ENCODE data around the gene XAB2.
"Not testable (repeated sequence)": the region's sequence is repeated elsewhere in the genome, so short reads cannot be mapped to it uniquely, and the experiment has no call there.

The XAB2 gene

GRCh38 chr19:7648265-7649014, 19.1 kb upstream of the XAB2 start:
- no peak for DNase-seq

- DNase-seq, result no peak
Measured at GRCh38 chr19:7647156-7647555, 17.8 kb upstream of the XAB2 start.

- DNase-seq, result no peak
Measured at GRCh38 chr19:7646426-7646700, 17.0 kb upstream of the XAB2 start.

- DNase-seq, result no peak
Measured at GRCh38 chr19:7645656-7646425, 16.5 kb upstream of the XAB2 start.

GRCh38 chr19:7645163-7645562, 15.8 kb upstream of the XAB2 start:
- no peak for DNase-seq

GRCh38 chr19:7644550-7644877, 15.2 kb upstream of the XAB2 start:
- DNase-seq, result no peak

- DNase-seq, result not testable (repeated sequence)
Measured at GRCh38 chr19:7643629-7644549, 14.5 kb upstream of the XAB2 start.

- DNase-seq, result no peak
Measured at GRCh38 chr19:7643031-7643415, 13.7 kb upstream of the XAB2 start.

GRCh38 chr19:7642295-7643030, 13.1 kb upstream of the XAB2 start:
- no peak for DNase-seq

- no peak for DNase-seq
Measured at GRCh38 chr19:7641290-7642276, 12.2 kb upstream of the XAB2 start.

GRCh38 chr19:7640803-7641202, 11.5 kb upstream of the XAB2 start:
- DNase-seq, result no peak

GRCh38 chr19:7639863-7640348, 10.6 kb upstream of the XAB2 start:
- DNase-seq, result no peak

GRCh38 chr19:7638802-7639465, 9.6 kb upstream of the XAB2 start:
- DNase-seq, result no peak

GRCh38 chr19:7637374-7638256, 8.3 kb upstream of the XAB2 start:
- DNase-seq, result no peak

GRCh38 chr19:7636691-7637373, 7.5 kb upstream of the XAB2 start, which contains the start of gene STXBP2:
STXBP2 (plus strand) TSS chr19:7637110; CDS start chr19:7637150, 40 bp downstream.
- DNase-seq, result no peak

GRCh38 chr19:7636317-7636690, 7.0 kb upstream of the XAB2 start:
- no peak for DNase-seq

GRCh38 chr19:7635670-7636069, 6.3 kb upstream of the XAB2 start:
- no peak for DNase-seq

- DNase-seq, result no peak
Measured at GRCh38 chr19:7633698-7634097, 4.4 kb upstream of the XAB2 start, which contains the start of gene PCP2. PCP2 (minus strand) TSS chr19:7633719; CDS start chr19:7633457, 262 bp downstream.

Data from hippocampal formation (tissue), 2 donors.